22Rv1 (cell line): ENCODE results near the gene SLC17A5.

Experiments
- H3K27ac ChIP-seq: fragments of 450-650 bp; 2 replicates; pipeline ENCODE4 v1.5.1; 2017
- ZFX ChIP-seq: fragments of 450-650 bp; IDR thresholded peaks from 2 replicates; pipeline ENCODE4 v1.6.1; 2017; ENCODE audit warnings: antibody characterized with exemption, borderline replicate concordance
- TF ChIP-seq, protein P1 (sequence below): fragments of 450-650 bp; IDR thresholded peaks from 2 replicates; pipeline ENCODE4 v1.5.1; 2017; ENCODE audit warnings: mild to moderate bottlenecking

SLC17A5 gene

DNA sequence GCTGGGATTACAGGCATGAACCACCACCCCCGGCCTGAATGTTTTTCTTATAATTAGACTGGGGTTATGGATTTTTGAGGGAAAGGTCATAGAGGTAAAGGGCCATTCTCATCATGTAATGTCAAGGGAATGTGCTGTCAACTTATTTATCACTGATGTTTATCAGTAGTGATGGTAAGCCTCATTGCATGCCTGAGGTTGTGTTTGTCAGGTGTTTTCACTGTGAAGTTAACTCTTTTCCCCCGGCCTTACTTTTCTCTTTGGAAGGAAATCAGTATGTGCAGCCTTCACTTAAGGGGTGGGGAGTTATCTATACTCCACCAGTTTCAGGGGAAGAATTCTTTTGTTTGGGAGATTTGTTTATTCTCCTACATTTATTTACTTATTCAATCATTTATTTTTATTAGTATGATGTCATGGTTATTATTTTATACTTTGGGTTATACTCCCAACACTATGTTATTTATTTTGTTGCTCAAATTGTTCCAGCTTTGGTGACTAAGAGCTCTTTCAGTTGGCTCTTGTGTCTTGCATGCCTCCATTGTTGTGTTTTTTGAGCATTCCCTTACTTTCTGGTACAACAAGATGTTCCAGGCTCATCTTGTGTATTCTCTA is 2.8 kb upstream of the SLC17A5 start:
- peak overlapping the region; percentile 26; the same call in 1 of the 2 replicates for H3K27ac ChIP-seq

DNA sequence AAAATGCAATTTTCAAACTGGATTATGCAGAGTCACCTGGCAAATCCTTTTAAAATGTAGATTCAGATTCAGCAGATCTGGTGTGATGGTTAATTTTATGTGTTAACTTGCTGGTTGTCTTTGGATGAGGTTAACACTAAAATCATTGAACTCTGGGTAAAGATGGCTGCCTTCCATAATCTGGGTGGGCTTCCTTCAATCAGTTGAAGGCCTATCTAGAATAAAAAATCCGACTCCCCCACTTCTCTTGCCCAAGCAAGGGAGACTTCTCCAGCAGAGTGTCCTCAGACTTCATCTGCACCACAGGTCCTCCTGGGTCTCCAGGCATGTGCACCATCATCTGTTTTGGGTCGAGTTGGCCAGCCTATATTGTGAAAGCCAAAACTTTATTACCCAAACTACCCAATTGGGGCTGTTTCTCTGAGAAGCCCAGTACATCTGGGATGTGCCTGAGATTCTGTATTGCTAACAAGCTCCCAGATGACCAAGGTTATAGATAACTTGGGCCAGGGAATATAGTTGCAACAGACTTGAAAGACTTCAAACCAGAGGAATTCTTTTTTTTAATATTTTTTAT is 1.6 kb upstream of the SLC17A5 start:
- H3K27ac ChIP-seq, result no peak overlapping the region
- TF ChIP-seq, protein P1, sequence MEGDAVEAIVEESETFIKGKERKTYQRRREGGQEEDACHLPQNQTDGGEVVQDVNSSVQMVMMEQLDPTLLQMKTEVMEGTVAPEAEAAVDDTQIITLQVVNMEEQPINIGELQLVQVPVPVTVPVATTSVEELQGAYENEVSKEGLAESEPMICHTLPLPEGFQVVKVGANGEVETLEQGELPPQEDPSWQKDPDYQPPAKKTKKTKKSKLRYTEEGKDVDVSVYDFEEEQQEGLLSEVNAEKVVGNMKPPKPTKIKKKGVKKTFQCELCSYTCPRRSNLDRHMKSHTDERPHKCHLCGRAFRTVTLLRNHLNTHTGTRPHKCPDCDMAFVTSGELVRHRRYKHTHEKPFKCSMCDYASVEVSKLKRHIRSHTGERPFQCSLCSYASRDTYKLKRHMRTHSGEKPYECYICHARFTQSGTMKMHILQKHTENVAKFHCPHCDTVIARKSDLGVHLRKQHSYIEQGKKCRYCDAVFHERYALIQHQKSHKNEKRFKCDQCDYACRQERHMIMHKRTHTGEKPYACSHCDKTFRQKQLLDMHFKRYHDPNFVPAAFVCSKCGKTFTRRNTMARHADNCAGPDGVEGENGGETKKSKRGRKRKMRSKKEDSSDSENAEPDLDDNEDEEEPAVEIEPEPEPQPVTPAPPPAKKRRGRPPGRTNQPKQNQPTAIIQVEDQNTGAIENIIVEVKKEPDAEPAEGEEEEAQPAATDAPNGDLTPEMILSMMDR, result no peak
- TF ChIP-seq ZFX, result no peak

More for the DNA sequence above, 2.8 kb upstream of the SLC17A5 start:
- TF ChIP-seq, protein P1, result no peak
- TF ChIP-seq ZFX, result no peak

DNA sequence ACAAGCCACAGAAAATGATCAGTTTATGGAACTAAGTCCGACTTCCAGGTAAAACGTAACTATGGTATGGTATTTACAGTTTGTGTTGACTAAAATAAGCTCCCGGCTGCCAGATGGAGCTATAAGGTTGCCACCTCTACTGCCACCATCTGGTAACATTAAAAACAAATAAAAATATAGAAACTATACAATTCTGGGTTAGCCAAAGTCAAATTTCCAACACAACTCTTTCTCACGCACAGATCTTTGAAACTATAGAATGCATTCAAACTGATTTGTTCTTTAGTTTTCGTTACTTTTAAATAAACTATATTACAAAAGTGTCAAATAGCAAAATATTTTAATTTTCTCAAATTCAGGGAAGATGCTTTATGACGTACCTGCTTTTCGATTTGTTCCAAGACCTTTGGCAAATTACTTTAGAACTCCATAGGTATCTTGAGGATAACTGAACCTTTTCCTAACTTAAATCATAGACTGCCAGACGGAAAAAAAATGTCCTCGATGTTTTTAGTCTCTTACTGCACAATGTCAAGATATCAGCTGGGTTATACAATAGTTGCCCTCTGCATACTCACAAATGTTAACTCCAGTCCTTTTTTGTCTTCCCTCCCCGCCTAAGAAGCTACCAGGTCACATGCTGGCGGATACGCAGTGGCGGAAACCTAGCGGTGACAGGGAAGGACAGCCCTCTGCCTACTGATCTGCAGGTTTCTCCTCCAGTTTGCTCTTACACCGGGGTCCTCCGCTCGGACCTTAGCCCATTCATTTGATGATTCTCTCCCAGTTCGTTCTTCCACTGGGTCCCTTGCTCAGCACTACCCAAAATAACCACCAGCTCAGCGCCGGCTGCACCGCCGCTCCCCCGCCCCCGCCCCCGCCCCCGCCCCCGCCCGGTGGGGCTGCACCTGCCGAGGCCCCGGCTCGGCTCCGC is 888 bp downstream of the SLC17A5 start:
- peak overlapping the region; percentile 94 for H3K27ac ChIP-seq

DNA sequence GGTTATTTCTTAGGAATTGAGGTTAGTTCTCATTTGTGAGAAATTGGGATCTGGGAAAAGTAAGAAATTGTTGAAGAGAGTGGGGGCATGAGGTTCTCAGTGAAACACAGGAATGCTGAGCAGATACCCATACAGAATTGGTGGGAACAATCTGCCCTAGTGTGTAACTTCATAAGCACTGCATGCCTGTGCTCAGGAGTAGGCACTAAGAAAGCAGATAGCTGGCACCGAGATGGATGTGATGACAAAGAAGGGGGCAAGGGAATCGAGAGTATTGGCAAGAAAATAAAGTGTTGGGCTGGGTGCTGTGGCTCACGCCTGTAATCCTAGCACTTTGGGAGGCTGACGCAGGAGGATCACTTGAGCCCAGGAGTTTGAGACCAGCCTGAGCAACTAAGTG is 4.0 kb downstream of the SLC17A5 start:
- H3K27ac ChIP-seq, result no peak overlapping the region
- TF ChIP-seq ZFX, result no peak
- TF ChIP-seq, protein P1, result no peak

More for the DNA sequence above, 888 bp downstream of the SLC17A5 start:
- TF ChIP-seq ZFX, result no peak
- TF ChIP-seq, protein P1, result peak; percentile 78

DNA sequence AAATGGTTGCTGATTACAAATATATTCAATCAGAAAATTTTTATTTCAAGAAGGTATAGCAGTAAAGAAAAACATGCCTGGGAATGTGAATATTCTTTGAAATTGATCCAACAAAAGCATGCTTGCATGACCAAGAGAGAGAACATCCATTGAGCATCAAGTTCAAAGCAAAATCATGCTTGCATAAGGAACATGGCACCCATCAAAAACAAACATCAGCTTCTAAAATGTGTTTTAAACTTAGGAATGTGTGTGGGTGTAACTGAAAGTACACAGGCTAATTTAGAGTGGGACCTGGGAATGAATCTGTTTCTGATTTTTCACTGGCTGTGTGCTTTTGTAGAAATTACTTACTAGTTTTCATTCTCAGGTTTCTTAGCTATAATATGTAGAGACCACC is 5.6 kb downstream of the SLC17A5 start:
- TF ChIP-seq ZFX, result no peak
- TF ChIP-seq, protein P1, result no peak
- no peak overlapping the region for H3K27ac ChIP-seq

DNA sequence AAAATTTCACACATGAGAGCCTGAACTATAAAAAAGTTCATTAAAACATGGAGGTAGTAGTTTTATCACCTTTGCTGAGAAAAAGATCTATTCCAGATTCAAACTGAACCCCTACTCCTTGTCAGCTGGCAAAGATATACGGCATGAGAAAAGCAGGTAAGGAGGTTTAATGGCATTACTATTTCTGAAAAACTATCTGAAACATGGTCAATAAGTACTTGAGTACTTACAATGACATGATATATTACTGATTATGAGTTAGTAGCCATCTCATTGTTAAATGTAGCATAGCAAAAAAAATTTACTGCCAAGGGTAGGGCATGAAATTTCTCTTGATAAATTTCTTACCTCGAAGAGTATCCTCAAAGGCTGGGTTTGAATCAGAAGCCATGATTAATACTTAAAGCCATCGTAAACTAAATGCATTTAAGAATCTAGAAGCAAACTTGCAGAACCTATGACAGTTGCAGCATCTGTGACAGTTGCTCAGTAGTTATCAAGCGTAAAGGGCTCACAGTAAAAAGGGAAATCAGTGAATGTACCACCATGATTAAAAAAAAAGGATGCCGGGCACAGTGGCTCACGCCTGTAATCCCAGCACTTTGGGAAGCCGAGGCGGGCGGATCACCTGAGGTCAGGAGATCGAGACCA is 8.7 kb downstream of the SLC17A5 start:
- peak overlapping the region; percentile 53 for H3K27ac ChIP-seq
- TF ChIP-seq, protein P1, result no peak
- no peak for TF ChIP-seq ZFX
